Erythroblast (primary cell): ENCODE measurements around the gene ZNF841.

Source experiments
- GATA1 ChIP-seq: IDR thresholded peaks from 2 replicates; pipeline ENCODE4 v1.6.1; 2011; ENCODE audit warnings: low read depth, mild to moderate bottlenecking, control low read depth, low read length, moderate library complexity
- POLR2A ChIP-seq: IDR thresholded peaks from 2 replicates; pipeline ENCODE4 v1.6.1; 2011; ENCODE audit warnings: mild to moderate bottlenecking, low read length

DNA sequence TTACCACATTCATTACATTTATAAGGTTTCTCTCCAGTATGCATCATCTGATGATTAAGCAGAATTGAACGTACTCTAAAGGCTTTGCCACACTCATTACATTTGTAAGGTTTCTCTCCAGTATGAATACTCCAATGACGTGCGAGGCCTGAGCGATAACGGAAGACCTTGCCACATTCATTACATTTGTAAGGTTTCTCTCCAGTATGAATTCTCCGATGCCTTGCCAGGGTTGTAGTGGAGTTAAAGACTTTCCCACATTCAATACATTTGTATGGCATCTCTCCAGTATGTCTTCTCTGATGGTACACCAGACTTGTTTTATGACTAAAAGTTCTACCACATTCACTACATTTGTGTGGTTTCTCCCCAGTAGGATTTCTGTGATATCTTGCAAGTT, 30.2 kb downstream of the ZNF841 start:
- TF ChIP-seq POLR2A (no peak), GATA1 (no peak)
